HepG2 (cell line): ENCODE data around the gene ZNF385B. TPM values are rescaled to one million over a fixed set of nuclear protein-coding genes. Genes with fewer than 3 reads are reported as not detected.

Source experiments
- ESRRA ChIP-seq: sonication (generic); formaldehyde crosslinking; IDR thresholded peaks from 2 replicates; pipeline ENCODE4 v1.5.1; 2020; ENCODE audit warnings: mild to moderate bottlenecking, low read depth, missing genetic modification reagents
- JUND ChIP-seq: sonication (generic); formaldehyde crosslinking; IDR thresholded peaks from 2 replicates; pipeline ENCODE4 v1.8.0; 2022; ENCODE audit warnings: mild to moderate bottlenecking, missing genetic modification reagents
- KAT7 ChIP-seq: IDR thresholded peaks from 2 replicates; pipeline ENCODE4 v1.6.1; 2018; ENCODE audit warnings: borderline replicate concordance, missing compliant biosample characterization
- KMT2A ChIP-seq: sonication (generic); formaldehyde crosslinking; IDR thresholded peaks from 2 replicates; pipeline ENCODE4 v1.4.0; 2020; ENCODE audit warnings: missing genetic modification reagents
- MAF1 ChIP-seq: sonication (generic); formaldehyde crosslinking; IDR thresholded peaks from 2 replicates; pipeline ENCODE4 v1.5.0; 2020; ENCODE audit warnings: missing genetic modification reagents, borderline replicate concordance
- NKX3-1 ChIP-seq: sonication (generic); formaldehyde crosslinking; IDR thresholded peaks from 2 replicates; pipeline ENCODE4 v1.5.0; 2020; ENCODE audit warnings: missing genetic modification reagents
- PHF8 ChIP-seq: sonication (generic); formaldehyde crosslinking; IDR thresholded peaks from 2 replicates; pipeline ENCODE4 v1.5.0; 2020; ENCODE audit warnings: missing genetic modification reagents
- PPARG ChIP-seq: conservative IDR thresholded peaks from 2 replicates; pipeline ENCODE4 v1.6.1; 2016; ENCODE audit warnings: missing biosample characterization, missing genetic modification reagents
- RARA ChIP-seq: IDR thresholded peaks from 2 replicates; pipeline ENCODE4 v1.6.1; 2016; ENCODE audit warnings: missing genetic modification reagents, missing compliant biosample characterization
- RBM22 ChIP-seq: fragments of 200-400 bp; formaldehyde crosslinking; optimal IDR thresholded peaks from 2 replicates; pipeline ENCODE3; 2017; ENCODE audit warnings: mild to moderate bottlenecking, low read length, moderate library complexity
- SALL2 ChIP-seq: sonication (generic); formaldehyde crosslinking; IDR thresholded peaks from 2 replicates; pipeline ENCODE4 v1.8.1; 2023; ENCODE audit warnings: mild to moderate bottlenecking, missing genetic modification reagents, inconsistent platforms
- ZFYVE20 ChIP-seq: sonication (generic); formaldehyde crosslinking; IDR thresholded peaks from 2 replicates; pipeline ENCODE4 v1.8.0; 2023; ENCODE audit warnings: low read depth, mild to moderate bottlenecking, moderate library complexity, missing genetic modification reagents, borderline replicate concordance
- ZNF235 ChIP-seq: sonication (generic); formaldehyde crosslinking; IDR thresholded peaks from 2 replicates; pipeline ENCODE4 v1.8.1; 2023; ENCODE audit warnings: mild to moderate bottlenecking, missing genetic modification reagents, borderline replicate concordance
- ZNF335 ChIP-seq: sonication (generic); formaldehyde crosslinking; IDR thresholded peaks from 2 replicates; pipeline ENCODE4 v1.4.0; 2020; ENCODE audit warnings: missing genetic modification reagents
- ZNF468 ChIP-seq: sonication (generic); formaldehyde crosslinking; IDR thresholded peaks from 2 replicates; pipeline ENCODE4 v1.8.0; 2022; ENCODE audit warnings: mild to moderate bottlenecking, moderate library complexity, missing genetic modification reagents
- ZNF761 ChIP-seq: sonication (generic); formaldehyde crosslinking; conservative IDR thresholded peaks from 2 replicates; pipeline ENCODE4 v1.4.0; 2020; ENCODE audit warnings: mild to moderate bottlenecking, missing genetic modification reagents
- polyA plus RNA-seq, 8 experiments: library from polyadenylated mRNA; depleted of rRNA in 3 of 8; stranded (reverse) in 7 of 8; unstranded in 1 of 8; fragments of >200 nt; fragmentation: Illumina TruSeq in 4 of 8; extraction: Trizol in 4 of 8; gene quantifications; 2 replicates each; pipeline versions ENCODE4 v1.2.1 to v1.2.3, GENCODE V29; 2011 to 2016; ENCODE audit warnings: low read depth in 4 of 8, missing spikeins in 1 of 8, mixed read lengths in 1 of 8; ENCODE audit not compliant: insufficient read depth in 1 of 8
- total RNA-seq, 5 experiments: library from RNA; depleted of rRNA; stranded (reverse); fragments of >200 nt; fragmentation: Illumina TruSeq; extraction: Trizol; gene quantifications; 2 replicates each; pipeline ENCODE4 v1.2.3, GENCODE V29; 2016; ENCODE audit warnings: low read depth in 1 of 5
- TF ChIP-seq, protein P1 (sequence below): sonication (generic); formaldehyde crosslinking; IDR thresholded peaks from 2 replicates; pipeline ENCODE4 v1.5.0; 2020; ENCODE audit warnings: missing genetic modification reagents
- TF ChIP-seq, protein P2 (sequence below): sonication (generic); formaldehyde crosslinking; IDR thresholded peaks from 2 replicates; pipeline ENCODE4 v1.5.1; 2020; ENCODE audit warnings: missing genetic modification reagents, mild to moderate bottlenecking, borderline replicate concordance
- TF ChIP-seq, protein P3 (sequence below): sonication (generic); formaldehyde crosslinking; conservative IDR thresholded peaks from 2 replicates; pipeline ENCODE4 v1.8.0; 2022; ENCODE audit warnings: missing genetic modification reagents
- TF ChIP-seq, protein P4 (sequence below): conservative IDR thresholded peaks from 2 replicates; pipeline ENCODE4 v1.6.1; 2018; ENCODE audit warnings: missing genetic modification reagents
- TF ChIP-seq, protein P5 (sequence below): sonication (generic); formaldehyde crosslinking; IDR thresholded peaks from 2 replicates; pipeline ENCODE4 v1.5.0; 2020; ENCODE audit warnings: mild to moderate bottlenecking, missing genetic modification reagents
- TF ChIP-seq, protein P6 (sequence below): IDR thresholded peaks from 2 replicates; pipeline ENCODE4 v1.6.1; 2016

Gene ZNF385B
- total and polyA plus RNA-seq, 2 of the 13 experiments (the other 11 are each of a cell fraction or from before 2014, with no cell fraction given) = 3.3 to 6.7 TPM

DNA sequence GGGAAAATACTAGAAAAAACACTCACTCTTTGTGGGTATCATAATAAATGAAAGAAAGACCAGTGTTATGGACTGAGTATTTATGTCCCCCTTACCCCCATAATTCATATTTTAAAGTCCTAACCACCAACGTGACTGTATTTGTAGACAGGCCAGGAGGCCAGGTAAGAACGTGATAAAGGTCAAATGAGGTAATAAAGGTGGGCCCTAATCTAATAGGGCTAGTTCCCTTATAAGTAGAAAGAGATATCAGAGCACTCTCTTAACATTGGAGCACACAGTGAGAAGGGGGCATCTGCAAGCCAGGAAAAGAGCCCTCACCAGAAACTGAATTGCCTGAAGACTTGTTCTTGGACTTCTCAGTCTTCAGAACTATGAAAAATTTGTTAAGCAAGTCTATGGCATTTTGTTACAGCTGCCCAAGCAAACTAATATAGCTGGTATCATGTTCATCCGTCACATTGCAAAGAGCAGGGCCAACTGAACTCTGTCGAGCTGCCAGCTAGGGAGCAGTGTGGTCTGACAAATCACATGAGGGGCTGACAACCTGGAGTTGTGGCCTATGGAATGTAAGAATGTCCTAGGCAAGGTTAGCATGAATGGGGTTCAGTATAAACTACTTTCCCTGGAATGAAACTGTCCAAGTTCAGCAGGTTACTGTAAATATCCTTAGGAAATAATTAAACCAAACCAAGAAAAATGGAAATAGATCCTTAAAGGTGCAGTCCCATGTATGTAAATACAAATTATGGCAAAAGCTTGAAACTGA, 280.9 kb downstream of the ZNF385B start (continued):
- TF ChIP-seq NKX3-1 (CRISPR knock-in tag) (no peak), ZFYVE20 (CRISPR knock-in tag) (no peak), ZNF335 (no peak), ZNF235 (CRISPR knock-in tag) (no peak), PPARG (CRISPR knock-in tag) (no peak; the same call in 1 of the 2 replicates), RBM22 (no peak), KMT2A (CRISPR knock-in tag) (no peak; the same call in 1 of the 2 replicates), JUND (CRISPR knock-in tag) (no peak), SALL2 (CRISPR knock-in tag) (no peak), MAF1 (CRISPR knock-in tag) (no peak), ZNF761 (no peak), RARA (CRISPR knock-in tag) (peak; percentile 65), PHF8 (CRISPR knock-in tag) (no peak), KAT7 (CRISPR knock-in tag) (peak; percentile 42; the same call in 1 of the 2 replicates), ZNF468 (CRISPR knock-in tag) (no peak), ESRRA (CRISPR knock-in tag) (no peak)
- TF ChIP-seq, protein P1, sequence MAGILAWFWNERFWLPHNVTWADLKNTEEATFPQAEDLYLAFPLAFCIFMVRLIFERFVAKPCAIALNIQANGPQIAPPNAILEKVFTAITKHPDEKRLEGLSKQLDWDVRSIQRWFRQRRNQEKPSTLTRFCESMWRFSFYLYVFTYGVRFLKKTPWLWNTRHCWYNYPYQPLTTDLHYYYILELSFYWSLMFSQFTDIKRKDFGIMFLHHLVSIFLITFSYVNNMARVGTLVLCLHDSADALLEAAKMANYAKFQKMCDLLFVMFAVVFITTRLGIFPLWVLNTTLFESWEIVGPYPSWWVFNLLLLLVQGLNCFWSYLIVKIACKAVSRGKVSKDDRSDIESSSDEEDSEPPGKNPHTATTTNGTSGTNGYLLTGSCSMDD (CRISPR knock-in tag) = no peak
- TF ChIP-seq, protein P2, sequence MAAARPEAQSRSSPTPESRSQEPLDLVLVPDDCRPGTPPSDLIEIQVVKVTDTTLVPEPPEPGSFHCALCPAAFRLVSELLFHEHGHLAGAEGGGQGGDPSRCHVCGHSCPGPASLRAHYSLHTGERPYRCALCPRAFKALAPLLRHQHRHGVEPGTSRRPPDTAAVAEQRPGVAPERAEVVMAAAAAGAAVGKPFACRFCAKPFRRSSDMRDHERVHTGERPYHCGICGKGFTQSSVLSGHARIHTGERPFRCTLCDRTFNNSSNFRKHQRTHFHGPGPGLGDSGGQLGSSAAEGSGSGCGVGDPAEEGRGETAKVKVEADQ (CRISPR knock-in tag) = no peak
- TF ChIP-seq, protein P3, sequence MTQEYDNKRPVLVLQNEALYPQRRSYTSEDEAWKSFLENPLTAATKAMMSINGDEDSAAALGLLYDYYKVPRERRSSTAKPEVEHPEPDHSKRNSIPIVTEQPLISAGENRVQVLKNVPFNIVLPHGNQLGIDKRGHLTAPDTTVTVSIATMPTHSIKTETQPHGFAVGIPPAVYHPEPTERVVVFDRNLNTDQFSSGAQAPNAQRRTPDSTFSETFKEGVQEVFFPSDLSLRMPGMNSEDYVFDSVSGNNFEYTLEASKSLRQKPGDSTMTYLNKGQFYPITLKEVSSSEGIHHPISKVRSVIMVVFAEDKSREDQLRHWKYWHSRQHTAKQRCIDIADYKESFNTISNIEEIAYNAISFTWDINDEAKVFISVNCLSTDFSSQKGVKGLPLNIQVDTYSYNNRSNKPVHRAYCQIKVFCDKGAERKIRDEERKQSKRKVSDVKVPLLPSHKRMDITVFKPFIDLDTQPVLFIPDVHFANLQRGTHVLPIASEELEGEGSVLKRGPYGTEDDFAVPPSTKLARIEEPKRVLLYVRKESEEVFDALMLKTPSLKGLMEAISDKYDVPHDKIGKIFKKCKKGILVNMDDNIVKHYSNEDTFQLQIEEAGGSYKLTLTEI (CRISPR knock-in tag) = no peak
- TF ChIP-seq, protein P4, sequence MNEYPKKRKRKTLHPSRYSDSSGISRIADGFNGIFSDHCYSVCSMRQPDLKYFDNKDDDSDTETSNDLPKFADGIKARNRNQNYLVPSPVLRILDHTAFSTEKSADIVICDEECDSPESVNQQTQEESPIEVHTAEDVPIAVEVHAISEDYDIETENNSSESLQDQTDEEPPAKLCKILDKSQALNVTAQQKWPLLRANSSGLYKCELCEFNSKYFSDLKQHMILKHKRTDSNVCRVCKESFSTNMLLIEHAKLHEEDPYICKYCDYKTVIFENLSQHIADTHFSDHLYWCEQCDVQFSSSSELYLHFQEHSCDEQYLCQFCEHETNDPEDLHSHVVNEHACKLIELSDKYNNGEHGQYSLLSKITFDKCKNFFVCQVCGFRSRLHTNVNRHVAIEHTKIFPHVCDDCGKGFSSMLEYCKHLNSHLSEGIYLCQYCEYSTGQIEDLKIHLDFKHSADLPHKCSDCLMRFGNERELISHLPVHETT = no peak
- TF ChIP-seq, protein P5, sequence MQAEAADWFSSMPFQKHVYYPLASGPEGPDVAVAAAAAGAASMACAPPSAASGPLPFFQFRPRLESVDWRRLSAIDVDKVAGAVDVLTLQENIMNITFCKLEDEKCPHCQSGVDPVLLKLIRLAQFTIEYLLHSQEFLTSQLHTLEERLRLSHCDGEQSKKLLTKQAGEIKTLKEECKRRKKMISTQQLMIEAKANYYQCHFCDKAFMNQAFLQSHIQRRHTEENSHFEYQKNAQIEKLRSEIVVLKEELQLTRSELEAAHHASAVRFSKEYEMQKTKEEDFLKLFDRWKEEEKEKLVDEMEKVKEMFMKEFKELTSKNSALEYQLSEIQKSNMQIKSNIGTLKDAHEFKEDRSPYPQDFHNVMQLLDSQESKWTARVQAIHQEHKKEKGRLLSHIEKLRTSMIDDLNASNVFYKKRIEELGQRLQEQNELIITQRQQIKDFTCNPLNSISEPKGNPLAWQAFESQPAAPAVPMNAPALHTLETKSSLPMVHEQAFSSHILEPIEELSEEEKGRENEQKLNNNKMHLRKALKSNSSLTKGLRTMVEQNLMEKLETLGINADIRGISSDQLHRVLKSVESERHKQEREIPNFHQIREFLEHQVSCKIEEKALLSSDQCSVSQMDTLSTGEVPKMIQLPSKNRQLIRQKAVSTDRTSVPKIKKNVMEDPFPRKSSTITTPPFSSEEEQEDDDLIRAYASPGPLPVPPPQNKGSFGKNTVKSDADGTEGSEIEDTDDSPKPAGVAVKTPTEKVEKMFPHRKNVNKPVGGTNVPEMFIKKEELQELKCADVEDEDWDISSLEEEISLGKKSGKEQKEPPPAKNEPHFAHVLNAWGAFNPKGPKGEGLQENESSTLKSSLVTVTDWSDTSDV (CRISPR knock-in tag) = no peak
- TF ChIP-seq, protein P6, sequence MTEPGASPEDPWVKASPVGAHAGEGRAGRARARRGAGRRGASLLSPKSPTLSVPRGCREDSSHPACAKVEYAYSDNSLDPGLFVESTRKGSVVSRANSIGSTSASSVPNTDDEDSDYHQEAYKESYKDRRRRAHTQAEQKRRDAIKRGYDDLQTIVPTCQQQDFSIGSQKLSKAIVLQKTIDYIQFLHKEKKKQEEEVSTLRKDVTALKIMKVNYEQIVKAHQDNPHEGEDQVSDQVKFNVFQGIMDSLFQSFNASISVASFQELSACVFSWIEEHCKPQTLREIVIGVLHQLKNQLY (CRISPR knock-in tag) = no peak
